Frontal cortex (tissue), 4 donors: ENCODE measurements around the gene PRELP. TPM values are rescaled to one million over a fixed set of nuclear protein-coding genes. Genes with fewer than 3 reads are reported as not detected.

ENCODE experiments used
- DNase-seq, 2 donors: peaks; one replicate each; pipeline ENCODE4 v3.0.0; 2012; ENCODE audit warnings: low spot score in 2 of 2
- FAIRE-seq: peaks from 2 replicates; lab custom pipeline; 2012; peaks lifted over from hg19 to GRCh38; lab: Jason Lieb, UNC
- total RNA-seq: library from RNA; depleted of rRNA; stranded (reverse); fragments of >200 nt; gene quantifications from one replicate; pipeline ENCODE4 v1.2.3, GENCODE V29; 2014
- donor health status: control.
- donor health status: control.
- donor health status: control.

PRELP gene
- total RNA-seq, 1 donor from 2014 or later: 0.41 TPM

DNA sequence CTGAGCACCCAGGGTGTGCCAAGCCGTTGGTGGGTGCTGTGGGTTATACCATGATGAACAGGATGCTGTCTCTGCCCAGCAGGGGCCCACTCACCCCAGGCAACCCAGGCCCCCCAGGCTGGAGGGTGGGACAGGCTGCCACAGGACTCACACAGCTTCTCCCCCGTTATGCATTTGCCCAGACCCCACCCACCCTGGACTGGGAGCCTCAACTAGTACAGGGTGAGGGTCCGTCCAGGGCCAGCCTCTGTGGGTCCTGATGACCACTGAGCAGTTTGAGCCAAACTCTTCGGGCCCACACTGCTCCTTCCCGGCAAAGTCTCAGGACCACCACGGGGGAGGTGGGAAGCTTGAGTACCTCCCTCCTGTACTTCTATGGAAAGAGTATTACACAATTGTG is 3.8 kb upstream of the PRELP start:
- no peak for FAIRE-seq
- DNase-seq: no peak

DNA sequence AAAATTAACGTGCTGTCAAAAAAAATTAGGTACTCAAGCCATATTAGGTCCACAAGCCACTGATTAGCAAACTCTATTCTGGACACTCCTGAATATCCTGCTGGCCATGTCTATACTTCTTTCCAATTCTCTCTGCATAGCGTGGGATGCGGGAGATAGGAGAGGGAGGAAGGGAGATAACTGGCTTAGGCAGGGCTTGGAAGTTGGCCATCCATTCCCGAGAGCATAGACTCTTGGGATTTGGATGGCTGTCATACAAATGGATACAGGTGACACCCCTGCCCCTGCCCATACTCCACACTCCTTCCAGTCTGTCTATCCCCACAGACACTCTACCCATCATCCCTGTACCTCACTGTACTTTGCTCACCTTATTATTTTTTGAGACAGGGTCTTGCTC is 2.3 kb upstream of the PRELP start:
- no peak for FAIRE-seq

DNA sequence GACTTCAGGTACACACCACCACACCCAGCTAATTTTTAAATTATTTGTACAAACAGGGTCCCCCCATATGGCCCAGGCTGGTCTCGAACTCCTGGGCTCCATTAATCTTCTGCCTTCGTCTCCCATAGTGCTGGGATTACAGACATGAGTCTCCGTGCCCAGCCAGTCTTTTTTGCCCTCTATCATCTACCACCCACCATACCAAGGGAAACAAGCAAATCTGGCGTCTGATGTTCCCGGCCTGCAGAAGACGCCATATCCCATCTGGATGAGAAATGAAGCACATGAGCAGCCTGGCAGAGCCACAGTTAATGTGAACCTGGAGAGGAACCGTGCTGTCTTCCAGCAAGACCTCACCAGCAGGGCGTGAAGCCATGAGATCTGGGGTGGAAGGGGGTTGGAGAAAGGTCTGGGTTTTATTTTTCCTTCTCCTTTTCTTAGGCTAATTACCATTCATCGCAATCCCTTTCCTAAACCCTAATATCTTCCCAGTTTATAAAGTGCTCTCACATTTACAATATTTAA is 1.8 kb upstream of the PRELP start:
- DNase-seq (no peak), FAIRE-seq (no peak)

More for the DNA sequence above, 2.3 kb upstream of the PRELP start:
- no peak for DNase-seq

DNA sequence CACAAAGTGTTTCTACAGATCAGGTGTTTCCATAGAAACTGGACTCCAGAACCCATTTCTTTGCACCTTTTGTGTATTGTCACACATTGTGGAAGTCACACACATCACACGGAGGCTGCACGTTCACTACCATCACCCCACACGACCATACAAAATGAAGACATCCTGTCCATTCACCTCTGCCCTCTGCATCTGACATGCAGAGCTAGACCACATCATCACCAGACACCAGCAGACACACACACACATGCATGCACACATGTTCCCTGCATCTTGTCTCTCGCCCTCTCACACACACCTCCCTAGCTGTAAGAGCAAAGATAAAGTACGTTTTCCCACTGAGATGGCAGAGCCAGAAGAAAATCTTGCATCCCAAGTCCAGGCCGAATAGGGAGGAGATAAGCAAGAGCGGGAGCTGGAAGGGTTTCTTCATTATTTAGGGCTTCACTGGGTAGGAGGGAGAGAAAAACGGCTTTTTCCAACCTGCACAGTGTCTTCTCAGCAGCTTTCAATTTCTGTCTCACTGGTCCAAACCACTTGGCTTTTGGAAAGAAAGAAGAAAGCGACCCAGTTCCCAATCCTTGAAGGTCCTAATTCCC is 709 bp downstream of the PRELP start:
- no peak for DNase-seq
- FAIRE-seq: no peak

DNA sequence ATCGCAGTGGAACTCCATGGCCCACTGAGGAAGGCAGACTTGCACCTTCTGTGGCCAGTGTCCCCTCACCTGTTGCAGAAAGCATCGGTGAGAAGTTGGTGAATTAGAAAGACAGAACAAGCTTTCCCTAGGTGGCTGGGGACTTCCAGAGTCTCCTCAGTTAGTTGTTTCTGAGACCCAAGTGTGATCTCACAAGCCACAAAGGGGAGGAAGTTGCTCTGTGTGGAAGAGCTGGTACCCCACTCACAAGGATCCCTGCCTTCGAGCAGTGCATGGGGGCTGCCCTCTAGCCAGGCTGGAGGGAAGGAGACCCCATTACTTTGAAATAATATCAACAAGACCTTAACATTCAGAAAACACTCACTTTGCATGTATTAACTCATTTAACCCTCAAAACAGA is 2.1 kb downstream of the PRELP start:
- DNase-seq (no peak), FAIRE-seq (no peak)

DNA sequence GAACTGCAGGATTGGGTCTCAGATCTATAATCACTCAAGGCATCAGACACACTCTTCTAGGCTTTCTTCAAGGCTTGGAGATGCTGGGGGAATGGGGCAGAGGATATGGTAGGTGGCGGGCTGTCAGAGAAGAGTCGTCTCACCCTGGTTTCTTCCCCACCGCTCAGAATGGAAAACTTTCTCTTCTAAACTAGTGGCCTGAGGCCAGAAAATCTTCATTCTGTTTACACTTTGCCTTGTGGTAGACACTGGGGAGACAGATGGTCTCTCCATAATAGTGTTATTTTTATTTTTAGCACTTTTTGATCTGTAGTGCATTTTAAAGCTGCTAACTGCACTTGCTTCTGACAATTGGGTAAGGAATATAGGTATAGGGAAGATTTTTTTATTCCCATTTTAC is 2.6 kb downstream of the PRELP start:
- DNase-seq (no peak), FAIRE-seq (no peak)

DNA sequence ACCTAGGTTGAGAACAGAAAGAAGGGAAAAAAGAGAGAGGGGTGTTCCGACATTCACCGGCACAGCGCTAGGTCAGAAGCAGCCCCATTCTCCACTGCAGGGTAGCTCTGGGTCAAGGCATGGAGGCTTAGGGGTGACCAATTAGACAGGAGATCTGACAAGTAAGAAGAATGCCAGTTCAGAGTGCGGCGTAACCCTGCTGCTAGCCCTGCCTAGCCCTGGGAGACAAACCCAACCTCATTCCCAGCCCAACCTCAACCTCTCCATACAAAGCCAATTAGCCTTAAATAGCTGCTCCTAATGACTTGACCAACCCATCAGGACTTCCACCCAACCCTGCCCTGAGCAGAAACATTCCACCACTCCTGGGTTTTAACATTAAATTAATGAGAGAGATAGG is 3.4 kb downstream of the PRELP start:
- DNase-seq (no peak), FAIRE-seq (no peak)

DNA sequence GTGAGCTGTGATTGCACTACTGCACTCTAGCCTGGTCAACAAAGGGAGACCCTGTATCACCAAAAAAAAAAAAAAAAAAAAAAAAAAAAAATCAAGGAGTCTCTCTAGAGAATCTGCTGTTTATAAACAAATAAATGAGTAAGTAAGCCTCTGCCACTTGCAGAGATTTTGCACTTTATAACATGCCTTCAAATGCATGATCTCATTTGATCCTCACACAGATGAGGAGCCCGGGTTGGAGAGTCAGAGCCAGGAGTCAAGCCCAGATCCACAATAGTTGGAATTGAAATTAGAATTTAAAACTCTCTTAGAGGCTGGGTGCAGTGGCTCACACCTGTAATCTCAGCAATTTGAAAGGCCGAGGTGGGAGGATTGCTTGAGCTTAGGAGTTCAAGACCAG is 4.0 kb downstream of the PRELP start:
- no peak for DNase-seq
- no peak for FAIRE-seq

DNA sequence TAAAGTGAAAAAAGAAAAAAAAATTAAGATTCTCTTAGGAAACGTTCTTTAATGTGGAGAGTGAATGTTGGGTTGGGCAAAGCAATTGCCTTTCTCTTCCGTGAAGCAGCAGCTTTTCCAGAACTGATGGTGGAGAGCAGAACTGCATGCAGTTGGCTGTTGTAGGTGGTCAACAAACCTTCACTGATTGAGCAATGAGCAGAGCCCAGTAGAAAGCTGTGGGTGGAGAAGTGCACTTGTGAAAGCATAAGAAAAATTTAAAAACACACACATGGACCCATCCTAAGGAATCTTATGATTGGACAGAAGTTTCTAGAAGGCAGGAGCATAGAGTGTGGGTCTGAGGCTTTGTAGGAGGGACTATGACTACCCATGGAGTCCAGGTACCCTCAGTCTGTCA is 4.5 kb downstream of the PRELP start:
- FAIRE-seq: no peak
- DNase-seq: no peak

DNA sequence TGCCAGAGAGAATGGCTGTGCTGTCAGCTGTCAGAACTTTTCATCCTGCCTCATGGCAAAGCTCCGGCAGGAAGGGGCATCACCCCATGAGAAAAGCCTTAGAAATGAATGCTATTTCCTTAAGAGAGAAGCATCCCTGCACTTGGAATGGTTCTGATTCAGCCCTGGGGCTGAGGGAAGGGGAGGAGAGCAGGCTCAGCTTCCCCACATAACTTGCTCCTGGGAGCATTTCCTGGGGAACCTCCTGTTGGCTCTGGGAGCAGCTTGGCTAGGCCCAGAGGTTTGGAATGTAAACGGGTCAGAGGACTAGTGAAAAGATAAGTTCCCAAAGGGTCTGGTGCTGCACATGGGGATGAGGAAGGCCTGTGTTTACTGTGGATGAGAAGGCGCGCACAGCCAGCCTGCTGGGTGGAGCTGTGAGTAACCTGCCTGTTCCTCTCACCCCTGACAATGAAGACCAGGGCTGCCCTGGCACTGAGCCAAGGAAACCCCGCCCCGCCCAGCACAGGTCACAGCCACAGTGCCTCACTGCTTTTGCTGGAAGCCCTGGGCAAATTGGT is 5.0 kb downstream of the PRELP start:
- DNase-seq (no peak), FAIRE-seq (no peak)

DNA sequence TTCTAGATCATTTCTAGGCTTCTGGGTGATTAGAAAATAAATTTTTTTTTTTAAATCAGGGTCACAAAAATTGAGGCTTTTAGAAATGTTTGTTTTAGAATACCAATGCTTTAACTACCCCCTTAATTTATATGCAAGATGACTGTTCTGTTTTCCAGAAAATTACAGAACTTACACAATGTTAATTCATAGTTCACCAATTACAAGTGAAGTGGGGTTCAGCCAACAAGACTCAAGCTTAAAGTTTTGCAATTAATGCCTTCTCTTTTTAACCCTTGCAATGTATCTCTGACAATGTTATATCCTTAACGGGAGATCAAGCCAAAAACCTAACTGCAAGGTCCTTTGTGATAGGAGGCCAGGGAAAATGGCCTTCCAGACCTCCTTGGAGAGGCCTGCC is 5.6 kb downstream of the PRELP start:
- FAIRE-seq: no peak
- DNase-seq: no peak

DNA sequence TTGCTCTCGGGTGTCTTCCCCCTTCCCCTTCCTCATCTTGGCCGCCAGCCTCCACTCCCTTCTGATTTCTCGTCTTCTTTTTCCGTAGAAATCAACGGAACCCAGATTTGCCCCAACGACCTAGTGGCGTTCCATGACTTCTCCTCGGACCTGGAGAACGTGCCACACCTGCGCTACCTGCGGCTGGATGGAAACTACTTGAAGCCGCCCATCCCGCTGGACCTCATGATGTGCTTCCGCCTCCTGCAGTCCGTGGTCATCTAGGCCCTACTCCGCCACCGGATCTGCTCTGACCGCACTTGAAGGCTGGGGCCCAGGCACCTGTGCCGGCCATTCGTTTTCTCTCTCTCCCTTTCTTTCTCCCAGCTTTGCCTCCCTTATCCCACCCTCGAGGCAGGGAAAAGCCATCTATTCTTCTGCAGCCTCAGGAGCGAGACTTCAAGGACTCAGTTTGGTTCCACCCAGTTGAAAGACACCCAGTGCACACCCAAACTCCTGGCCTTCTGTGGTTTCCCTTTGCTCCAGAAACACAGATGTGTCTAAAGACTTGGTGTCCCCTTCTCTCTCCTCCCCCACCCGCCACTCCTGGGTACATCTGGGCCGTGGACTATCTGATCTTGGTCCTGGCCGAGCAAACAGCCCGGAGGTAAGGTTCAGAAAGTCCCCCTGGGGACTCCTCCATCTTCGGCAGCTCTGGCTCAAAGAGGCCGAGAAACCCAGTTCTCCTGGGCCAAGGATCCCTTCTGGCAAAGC is 11.2 kb downstream of the PRELP start:
- FAIRE-seq: no peak
- DNase-seq: no peak

DNA sequence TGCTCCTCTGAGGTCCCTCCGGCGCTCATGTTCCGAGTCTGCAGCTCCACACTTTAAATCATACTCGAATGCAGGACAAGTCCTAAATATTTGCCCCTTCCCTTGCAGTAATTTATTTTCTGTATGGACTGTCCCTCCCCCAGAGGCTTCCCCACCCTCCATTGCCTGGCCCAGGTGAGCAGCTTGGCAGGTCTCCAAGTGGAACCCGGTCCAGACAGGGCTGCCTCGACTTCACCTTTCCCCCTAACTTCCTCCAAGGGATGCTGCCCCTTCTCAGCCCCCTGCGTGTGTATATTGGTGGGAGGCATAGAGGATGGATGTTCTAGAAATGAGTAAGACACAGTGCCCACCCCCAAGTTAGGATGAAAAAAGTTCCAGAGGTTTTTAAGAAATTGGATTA is 12.9 kb downstream of the PRELP start:
- FAIRE-seq (no peak), DNase-seq (no peak)

DNA sequence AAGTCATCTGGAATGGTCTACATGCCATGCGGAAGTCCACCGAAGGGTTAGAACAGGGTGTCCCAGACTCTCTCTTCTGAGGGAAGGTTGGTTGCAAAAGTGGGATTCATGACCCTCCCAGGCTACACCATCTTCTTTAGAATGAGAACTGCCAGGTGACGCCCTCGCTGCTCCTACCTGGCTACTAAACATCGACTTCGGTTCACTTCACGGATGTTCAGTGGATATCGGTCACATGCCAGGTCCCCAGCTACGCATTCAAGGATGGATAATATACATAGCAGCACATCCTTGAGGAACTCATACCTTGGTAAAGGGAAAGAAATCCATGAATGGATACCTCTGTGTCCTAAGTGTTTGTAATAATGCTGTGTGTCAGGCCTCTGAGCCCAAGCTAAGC is 15.0 kb downstream of the PRELP start:
- no peak for FAIRE-seq
- no peak for DNase-seq

DNA sequence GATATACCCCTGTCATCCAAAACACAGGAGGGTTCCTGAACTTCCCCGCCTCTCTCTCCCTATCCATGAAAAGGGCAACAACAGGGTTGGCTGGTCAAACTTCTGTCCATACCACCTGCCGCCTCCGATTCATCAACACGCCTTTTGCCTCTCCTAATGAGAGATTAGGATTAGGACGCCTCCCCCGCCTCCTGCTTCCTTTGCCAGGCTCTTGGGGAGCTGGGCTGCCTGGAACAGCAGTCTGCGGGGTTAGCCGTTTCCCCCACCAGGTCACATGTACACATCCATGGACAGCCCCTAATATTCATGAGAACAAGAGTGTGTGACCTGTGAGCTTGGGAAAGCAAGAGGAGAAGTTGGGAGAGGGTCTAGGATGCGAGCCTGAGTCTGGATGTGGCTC is 16.1 kb downstream of the PRELP start:
- DNase-seq (no peak), FAIRE-seq (no peak)

DNA sequence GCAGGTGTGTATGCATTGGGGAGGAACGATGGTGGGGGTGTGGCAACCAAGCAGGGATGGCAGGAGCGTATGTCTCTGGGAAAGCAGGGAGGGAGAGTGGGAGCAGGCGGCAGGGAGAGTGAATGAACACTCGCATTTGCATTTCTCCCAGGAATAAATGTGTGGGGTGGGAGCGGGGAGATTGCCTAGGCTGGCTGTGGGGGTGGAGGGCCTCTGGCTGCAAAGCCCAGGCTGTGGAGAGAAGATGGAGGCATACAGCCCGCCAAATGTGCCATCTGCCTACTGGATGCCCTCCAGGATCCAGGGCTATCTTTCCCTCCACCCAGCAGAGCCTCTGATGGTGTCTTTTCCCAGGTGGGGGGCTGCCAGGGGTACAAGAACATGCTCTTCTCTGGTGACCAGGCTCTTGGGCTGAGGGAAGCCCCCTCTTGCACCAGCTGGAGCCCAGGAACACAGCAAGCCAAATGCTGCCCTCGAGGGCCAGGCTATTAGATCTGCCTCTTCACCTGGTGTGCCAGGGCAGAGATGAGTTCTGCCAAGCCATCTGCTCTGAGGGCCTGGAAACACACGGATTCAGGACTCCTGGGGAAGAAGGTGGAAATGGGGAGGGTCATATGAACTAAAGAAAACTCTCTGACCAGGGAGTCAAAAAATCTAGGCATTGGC is 16.6 kb downstream of the PRELP start:
- no peak for FAIRE-seq
- no peak for DNase-seq

DNA sequence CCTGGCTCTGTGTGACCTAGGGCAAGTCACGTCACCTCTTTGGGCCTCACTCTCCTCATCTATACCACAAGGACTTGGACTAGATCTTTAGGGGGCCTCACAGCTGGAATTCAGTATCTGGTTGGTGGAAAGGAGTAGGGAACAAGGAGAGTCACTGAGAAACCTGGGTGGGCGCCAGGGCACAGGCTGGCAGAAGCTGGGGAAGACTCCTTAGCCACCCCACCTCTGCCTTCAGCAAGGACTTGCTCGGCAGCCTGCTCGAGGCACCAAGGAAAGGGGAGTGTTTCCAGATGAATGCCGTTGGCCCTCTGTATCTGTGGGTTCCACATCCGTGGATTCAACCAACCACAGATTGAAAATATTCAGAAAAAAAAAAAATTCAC is 17.1 kb downstream of the PRELP start:
- no peak for FAIRE-seq
- no peak for DNase-seq

DNA sequence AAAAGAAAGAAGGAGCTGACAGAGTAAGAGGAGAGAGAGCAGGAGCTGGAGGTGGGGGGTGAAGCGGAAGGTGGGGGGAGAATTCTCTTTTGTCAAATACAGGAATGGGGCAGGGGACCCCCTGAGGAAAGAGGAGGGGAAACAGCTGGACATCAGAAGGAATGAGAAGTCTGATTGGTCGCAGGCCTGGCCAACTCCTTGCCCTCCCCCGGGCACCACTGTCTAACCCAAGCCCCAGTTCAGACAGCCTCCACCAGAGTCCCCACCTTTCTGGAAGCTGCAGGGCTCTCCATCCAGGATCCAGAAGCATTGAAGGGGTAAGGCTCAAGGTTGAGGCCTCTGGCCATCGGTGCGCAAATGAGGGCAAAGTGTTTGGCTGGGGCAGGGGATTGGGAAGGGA is 18.3 kb downstream of the PRELP start, which contains the start of gene OPTC:
Gene OPTC (plus strand): TSS at position 253 of the 400 bp plus-strand sequence. CDS start 1,853 bp downstream, outside the sequence.
- DNase-seq (no peak), FAIRE-seq (no peak)

DNA sequence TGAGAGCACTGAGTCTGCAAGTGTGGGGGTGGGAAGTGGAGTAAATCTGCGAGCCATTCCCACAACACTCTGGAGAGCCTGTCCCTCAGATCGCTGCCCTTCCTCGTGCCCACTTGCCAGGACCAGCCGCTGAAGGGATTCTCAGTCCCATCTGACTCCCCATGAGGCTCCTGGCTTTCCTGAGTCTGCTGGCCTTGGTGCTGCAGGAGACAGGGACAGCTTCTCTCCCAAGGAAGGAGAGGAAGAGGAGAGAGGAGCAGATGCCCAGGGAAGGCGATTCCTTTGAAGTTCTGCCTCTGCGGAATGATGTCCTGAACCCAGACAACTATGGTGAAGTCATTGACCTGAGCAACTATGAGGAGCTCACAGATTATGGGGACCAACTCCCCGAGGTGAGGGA is 20.2 kb downstream of the PRELP start:
- FAIRE-seq: no peak

DNA sequence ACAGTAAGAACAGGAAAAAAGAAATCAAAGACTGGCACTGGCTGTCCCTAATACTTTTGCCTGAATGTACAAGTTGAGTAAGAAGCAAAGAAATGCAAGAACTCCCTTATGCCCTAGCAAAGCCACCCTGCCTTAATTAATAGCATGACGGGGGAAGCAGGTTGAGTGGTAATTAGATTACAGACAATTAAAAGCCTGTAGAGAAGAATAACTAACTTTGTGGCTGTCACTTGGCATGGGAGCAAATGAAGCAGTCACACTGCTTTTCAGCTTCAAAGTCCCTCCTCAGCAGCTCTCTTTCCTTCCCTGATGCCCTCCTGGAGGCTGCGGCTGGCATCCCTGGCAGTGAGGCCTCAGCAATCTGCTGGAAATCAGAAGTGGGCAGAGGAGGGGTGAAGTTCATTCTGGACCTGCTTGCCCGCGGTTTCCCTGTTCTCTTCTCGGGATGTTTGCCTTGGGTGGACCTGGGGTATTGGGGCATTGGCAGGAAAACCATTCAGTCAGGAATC is 21.7 kb downstream of the PRELP start:
- DNase-seq (no peak), FAIRE-seq (no peak)

More for the DNA sequence above, 20.2 kb downstream of the PRELP start:
- no peak for DNase-seq
